ENCODE results near the gene SLC39A7.

Gene SLC39A7

DNA sequence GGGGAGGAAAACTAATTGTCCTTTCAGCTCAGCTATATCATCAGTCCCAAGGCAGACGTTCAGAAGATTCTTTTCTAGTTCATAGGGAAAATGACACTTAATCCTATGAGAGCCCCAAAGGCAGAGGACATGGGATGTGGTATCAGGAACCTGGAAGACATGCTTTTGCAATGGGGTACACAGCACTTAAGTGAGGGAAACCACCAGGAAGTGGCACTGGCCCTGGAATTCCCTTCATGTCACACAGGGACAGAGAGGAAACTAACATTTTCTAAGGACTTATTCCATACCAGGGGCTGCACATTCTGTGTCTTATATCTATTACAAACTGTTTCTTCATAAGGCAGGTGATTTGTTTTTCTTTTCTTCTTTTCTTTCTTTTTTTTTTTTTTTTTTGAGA is 42.8 kb downstream of the SLC39A7 start:
- Histone ChIP-seq H3K9me3 (ENCODE audit: control insufficient read depth, low read length) (no peaks in the 10 kb centered on the region), H2AFZ (no peak overlapping the region), H3K4me3 (ENCODE audit: low read depth, low read length) (no peak overlapping the region), H3K79me2 (no peaks in the 10 kb centered on the region), H3K4me2 (ENCODE audit: low read length) (no peak overlapping the region), H3K4me1 (peaks cover 2% of the 10 kb centered on the region), H3K36me3 (ENCODE audit: control insufficient read depth, insufficient read depth, low read length) (no peaks in the 10 kb centered on the region), H3K27me3 (ENCODE audit: control insufficient read depth, insufficient read depth, low read length) (no peaks in the 10 kb centered on the region), H3K27ac (no peak overlapping the region), H3K9ac (no peak overlapping the region)
- TF ChIP-seq, protein P1, sequence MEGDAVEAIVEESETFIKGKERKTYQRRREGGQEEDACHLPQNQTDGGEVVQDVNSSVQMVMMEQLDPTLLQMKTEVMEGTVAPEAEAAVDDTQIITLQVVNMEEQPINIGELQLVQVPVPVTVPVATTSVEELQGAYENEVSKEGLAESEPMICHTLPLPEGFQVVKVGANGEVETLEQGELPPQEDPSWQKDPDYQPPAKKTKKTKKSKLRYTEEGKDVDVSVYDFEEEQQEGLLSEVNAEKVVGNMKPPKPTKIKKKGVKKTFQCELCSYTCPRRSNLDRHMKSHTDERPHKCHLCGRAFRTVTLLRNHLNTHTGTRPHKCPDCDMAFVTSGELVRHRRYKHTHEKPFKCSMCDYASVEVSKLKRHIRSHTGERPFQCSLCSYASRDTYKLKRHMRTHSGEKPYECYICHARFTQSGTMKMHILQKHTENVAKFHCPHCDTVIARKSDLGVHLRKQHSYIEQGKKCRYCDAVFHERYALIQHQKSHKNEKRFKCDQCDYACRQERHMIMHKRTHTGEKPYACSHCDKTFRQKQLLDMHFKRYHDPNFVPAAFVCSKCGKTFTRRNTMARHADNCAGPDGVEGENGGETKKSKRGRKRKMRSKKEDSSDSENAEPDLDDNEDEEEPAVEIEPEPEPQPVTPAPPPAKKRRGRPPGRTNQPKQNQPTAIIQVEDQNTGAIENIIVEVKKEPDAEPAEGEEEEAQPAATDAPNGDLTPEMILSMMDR (IDR thresholded peaks at IDR 0.05) = no peak

DNA sequence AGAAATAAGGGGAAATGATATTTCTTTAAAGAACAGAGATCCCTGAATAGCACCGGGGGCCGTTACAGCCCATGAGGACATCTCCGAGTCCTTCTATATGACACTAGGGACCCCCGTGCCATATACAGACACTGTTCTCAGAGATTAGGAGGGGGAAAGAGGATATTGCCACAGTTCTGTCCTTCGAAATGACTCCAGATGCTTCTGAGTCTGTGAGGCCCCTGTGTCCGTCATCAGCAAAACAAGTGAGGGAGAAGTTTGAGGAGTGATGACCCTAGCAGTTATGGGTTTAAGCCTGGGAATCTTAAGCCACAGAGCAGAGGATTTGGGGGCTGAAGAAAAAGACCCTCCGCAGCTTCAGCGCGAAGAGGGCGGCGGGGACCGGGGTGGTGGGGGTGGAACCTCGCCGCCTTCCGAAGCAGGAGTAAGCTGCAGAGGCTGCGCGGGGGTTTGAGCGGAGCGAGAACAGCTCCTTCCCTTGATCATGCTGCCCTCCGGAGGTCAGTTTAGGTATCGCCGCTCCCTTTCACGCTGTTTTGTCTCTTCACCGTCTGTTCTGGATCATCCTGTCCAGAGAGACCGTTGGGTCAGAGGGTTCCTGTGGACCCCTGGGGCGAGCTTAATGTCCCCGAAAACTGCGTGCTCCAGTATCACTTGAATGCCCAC is 47.4 kb downstream of the SLC39A7 start:
- Histone ChIP-seq H3K27me3 (ENCODE audit: control insufficient read depth, insufficient read depth, low read length) (no peaks in the 10 kb centered on the region), H3K4me3 (ENCODE audit: low read depth, low read length) (peak overlapping the region; percentile 71), H3K4me2 (ENCODE audit: low read length) (peak overlapping the region; percentile 93), H3K27ac (peak overlapping the region; percentile 94), H3K4me1 (peaks cover 10% of the 10 kb centered on the region), H3K9me3 (ENCODE audit: control insufficient read depth, low read length) (no peaks in the 10 kb centered on the region), H3K9ac (no peak overlapping the region), H3K79me2 (no peaks in the 10 kb centered on the region), H2AFZ (peak overlapping the region; percentile 89), H3K36me3 (ENCODE audit: control insufficient read depth, insufficient read depth, low read length) (no peaks in the 10 kb centered on the region)
- TF ChIP-seq, protein P1 (IDR thresholded peaks at IDR 0.05) = peak; percentile 97

DNA sequence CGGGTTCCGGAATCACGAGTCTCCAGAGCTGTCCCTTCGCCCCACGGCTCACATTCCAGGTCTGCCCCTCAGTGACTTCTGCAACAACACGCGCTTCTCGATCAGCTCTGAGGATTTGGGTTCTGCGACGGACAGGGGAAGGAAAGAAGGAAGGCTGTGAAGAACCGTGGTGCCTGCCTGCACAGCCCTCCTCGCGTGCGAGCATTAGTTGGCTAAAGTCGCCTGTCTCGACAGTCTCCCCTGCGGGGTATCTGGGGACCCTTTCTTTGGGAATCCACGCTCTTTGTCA is 47.9 kb downstream of the SLC39A7 start:
- Histone ChIP-seq H3K36me3 (ENCODE audit: control insufficient read depth, insufficient read depth, low read length) (no peaks in the 10 kb centered on the region), H3K4me3 (ENCODE audit: low read depth, low read length) (peak overlapping the region; percentile 71), H3K9me3 (ENCODE audit: control insufficient read depth, low read length) (no peaks in the 10 kb centered on the region), H3K9ac (no peak overlapping the region), H3K27me3 (ENCODE audit: control insufficient read depth, insufficient read depth, low read length) (no peaks in the 10 kb centered on the region), H3K27ac (peak overlapping the region; percentile 94), H2AFZ (peak overlapping the region; percentile 89), H3K4me2 (ENCODE audit: low read length) (peak overlapping the region; percentile 93), H3K4me1 (peaks cover 10% of the 10 kb centered on the region), H3K79me2 (no peaks in the 10 kb centered on the region)
- TF ChIP-seq, protein P1 (IDR thresholded peaks at IDR 0.05) = no peak

DNA sequence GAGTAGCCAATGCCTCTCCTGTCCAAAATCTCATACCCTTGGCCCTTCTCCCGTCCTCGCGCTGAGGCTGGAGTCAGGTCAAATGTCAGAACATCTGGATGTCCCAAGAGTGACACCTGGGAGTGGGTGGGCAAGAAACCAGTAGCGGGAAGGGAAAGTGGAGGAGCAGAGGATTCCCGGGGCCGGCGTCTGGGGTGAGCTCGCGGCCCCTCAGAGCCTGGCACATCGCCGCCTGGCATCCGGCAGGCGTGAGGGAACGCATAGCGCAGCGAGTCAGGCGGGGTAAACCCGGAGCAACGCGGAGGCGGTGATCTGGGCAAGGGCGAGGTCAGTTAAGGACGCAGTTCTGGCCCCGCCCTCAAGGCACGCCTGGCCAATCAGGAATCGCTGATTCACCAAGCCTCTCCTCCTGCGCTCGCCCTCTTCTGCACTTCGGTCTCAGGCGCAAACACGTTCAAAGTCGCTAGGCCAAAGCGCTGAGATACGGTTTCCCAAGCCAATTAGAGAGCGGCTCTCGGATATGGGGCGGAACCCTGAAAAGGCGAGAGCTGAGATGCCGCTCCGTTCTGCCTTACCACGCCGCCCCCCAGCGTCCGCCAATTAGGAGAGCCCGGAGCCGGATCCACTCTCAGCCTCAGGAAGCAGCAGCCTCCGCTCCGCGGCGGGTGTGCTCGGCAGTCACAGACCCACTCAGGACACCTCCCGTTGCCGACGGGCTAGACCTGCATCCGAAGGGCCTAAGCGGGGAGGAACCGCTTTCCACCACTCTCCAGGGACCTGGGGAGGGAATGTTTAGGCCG is 48.5 kb downstream of the SLC39A7 start:
- H3K79me2 ChIP-seq = no peaks in the 10 kb centered on the region
- peak overlapping the region; percentile 94 for H3K27ac ChIP-seq
- TF ChIP-seq, protein P1 (IDR thresholded peaks at IDR 0.05) = peak; percentile 21
- no peaks in the 10 kb centered on the region for H3K36me3 ChIP-seq (ENCODE audit: control insufficient read depth, insufficient read depth, low read length)
- H3K9me3 ChIP-seq (ENCODE audit: control insufficient read depth, low read length) = no peaks in the 10 kb centered on the region
- peaks cover 10% of the 10 kb centered on the region for H3K4me1 ChIP-seq
- H2AFZ ChIP-seq = peak overlapping the region; percentile 89
- H3K27me3 ChIP-seq (ENCODE audit: control insufficient read depth, insufficient read depth, low read length) = no peaks in the 10 kb centered on the region
- H3K4me2 ChIP-seq (ENCODE audit: low read length) = peak overlapping the region; percentile 93
- H3K4me3 ChIP-seq (ENCODE audit: low read depth, low read length) = peak overlapping the region; percentile 71
- H3K9ac ChIP-seq = peak overlapping the region; percentile 42

All from parathyroid adenoma (tissue), 2 donors.